IMR-90 (cell line): Measurements from ENCODE around the gene EPB41L2. TPM values are rescaled to one million over a fixed set of nuclear protein-coding genes. Genes with fewer than 3 reads are reported as not detected.
"Not testable (repeated sequence)": the region's sequence is repeated elsewhere in the genome, so short reads cannot be mapped to it uniquely, and the experiment has no call there.

Source experiments
- ATAC-seq: fragments of 200-7000 bp; cut with Tn5 transposase; 2 replicates; pipeline ENCODE4 v1.9.1; 2020; ENCODE audit warnings: low read depth, mild to moderate bottlenecking, moderate library complexity
- BruUV-seq: library from RNA; stranded (reverse); fragments of 400-500 nt; replicated peaks from 2 replicates; lab custom pipeline; 2021; lab: Mats Ljungman, UMichigan
- CTCF ChIA-PET: fragments of 300-600 bp; formaldehyde crosslinking; extraction: SDS; loops from one replicate; lab custom pipeline; 2021; ENCODE audit warnings: antibody characterized with exemption; lab: Yijun Ruan, JAX
- POLR2A ChIA-PET: fragments of 300-600 bp; sonication (Branson Sonifier 250); formaldehyde crosslinking; loops from one replicate; lab custom pipeline; 2022; ENCODE audit warnings: antibody characterized with exemption; ENCODE audit not compliant: unreplicated experiment; lab: Charles Lee
- DNase-seq: peaks from one replicate; pipeline ENCODE4 v3.0.0; 2013
- H2AFZ ChIP-seq: replicated peaks from 2 replicates; pipeline ENCODE3; 2013; ENCODE audit warnings: low read length, mild to moderate bottlenecking; ENCODE audit not compliant: poor library complexity
- H2AK5ac ChIP-seq: 2 replicates; pipeline ENCODE4 v1.6.1; 2013; ENCODE audit warnings: low read depth, low read length, inconsistent platforms
- H2AK9ac ChIP-seq: replicated peaks from 2 replicates; pipeline ENCODE3; 2013; ENCODE audit warnings: mild to moderate bottlenecking, low read depth, low read length, moderate library complexity; ENCODE audit not compliant: poor library complexity
- H2BK120ac ChIP-seq: 2 replicates; pipeline ENCODE4 v1.6.1; 2013; ENCODE audit warnings: low read depth, low read length, inconsistent platforms
- H2BK15ac ChIP-seq: 3 replicates; pipeline ENCODE4 v1.6.1; 2013; ENCODE audit warnings: low read depth, low read length, inconsistent platforms
- H2BK20ac ChIP-seq: 2 replicates; pipeline ENCODE4 v1.6.1; 2013; ENCODE audit warnings: low read depth, mild to moderate bottlenecking, inconsistent platforms, low read length, moderate library complexity
- H2BK5ac ChIP-seq: 2 replicates; pipeline ENCODE4 v1.6.1; 2013; ENCODE audit warnings: mild to moderate bottlenecking, low read depth, low read length, inconsistent platforms; ENCODE audit not compliant: poor library complexity, severe bottlenecking
- H3K14ac ChIP-seq: replicated peaks from 2 replicates; pipeline ENCODE4 v1.6.1; 2013; ENCODE audit warnings: low read depth, low read length, inconsistent platforms
- H3K18ac ChIP-seq: 2 replicates; pipeline ENCODE4 v1.6.1; 2013; ENCODE audit warnings: low read depth, low read length, control low read depth
- H3K23ac ChIP-seq: 2 replicates; pipeline ENCODE4 v1.6.1; 2013; ENCODE audit warnings: low read depth, low read length, inconsistent platforms
- H3K27ac ChIP-seq: 2 replicates; pipeline ENCODE4 v1.5.1; 2013; ENCODE audit warnings: mild to moderate bottlenecking, control low read depth, low read length; ENCODE audit not compliant: insufficient read depth
- H3K27me3 ChIP-seq: 2 replicates; pipeline ENCODE4 v1.6.1; 2013; ENCODE audit warnings: low read length; ENCODE audit not compliant: control insufficient read depth, insufficient read depth
- H3K36me3 ChIP-seq: 2 replicates; pipeline ENCODE4 v1.6.1; 2013; ENCODE audit warnings: low read length, mixed read lengths; ENCODE audit not compliant: control insufficient read depth, insufficient read depth
- H3K4ac ChIP-seq: 2 replicates; pipeline ENCODE4 v1.6.1; 2013; ENCODE audit warnings: low read depth, low read length, inconsistent platforms
- H3K4me1 ChIP-seq: 2 replicates; pipeline ENCODE4 v1.6.1; 2013; ENCODE audit warnings: low read length, mixed read lengths; ENCODE audit not compliant: control insufficient read depth, insufficient read depth
- H3K4me2 ChIP-seq: 2 replicates; pipeline ENCODE4 v1.6.1; 2013; ENCODE audit warnings: low read depth, mild to moderate bottlenecking, control low read depth, low read length, moderate library complexity
- H3K4me3 ChIP-seq: 2 replicates; pipeline ENCODE4 v1.5.1; 2013; ENCODE audit warnings: low read depth, mild to moderate bottlenecking, control low read depth, low read length, moderate library complexity; ENCODE audit not compliant: insufficient read depth
- H3K56ac ChIP-seq: 2 replicates; pipeline ENCODE4 v1.6.1; 2013; ENCODE audit warnings: low read length, inconsistent platforms; ENCODE audit not compliant: insufficient read depth; ENCODE audit errors: extremely low read depth
- H3K79me1 ChIP-seq, 2 experiments: 2 replicates each; pipeline ENCODE4 v1.6.1; 2013; ENCODE audit warnings: low read length in 2 of 2, inconsistent platforms in 1 of 2, low read depth in 1 of 2
- H3K9ac ChIP-seq: 2 replicates; pipeline ENCODE4 v1.6.1; 2013; ENCODE audit warnings: low read depth, low read length, control low read depth
- H3K9me1 ChIP-seq: 2 replicates; pipeline ENCODE4 v1.6.1; 2013; ENCODE audit warnings: low read length, inconsistent platforms; ENCODE audit not compliant: insufficient read depth
- H3K9me3 ChIP-seq: 2 replicates; pipeline ENCODE4 v1.6.1; 2013; ENCODE audit warnings: low read length; ENCODE audit not compliant: control insufficient read depth, insufficient read depth
- H4K20me1 ChIP-seq: 2 replicates; pipeline ENCODE4 v1.6.1; 2013; ENCODE audit warnings: low read length, inconsistent platforms; ENCODE audit not compliant: insufficient read depth
- H4K5ac ChIP-seq: 2 replicates; pipeline ENCODE4 v1.6.1; 2013; ENCODE audit warnings: mild to moderate bottlenecking, low read depth, low read length, control low read depth
- H4K8ac ChIP-seq, 2 experiments: 2 replicates each; pipeline ENCODE4 v1.6.1; 2013; ENCODE audit warnings: low read depth in 2 of 2, low read length in 2 of 2, control low read depth in 1 of 2, inconsistent platforms in 1 of 2
- H4K91ac ChIP-seq: 2 replicates; pipeline ENCODE4 v1.6.1; 2013; ENCODE audit warnings: low read depth, low read length, inconsistent platforms; ENCODE audit not compliant: insufficient read depth
- CTCF ChIP-seq: conservative IDR thresholded peaks from 2 replicates; pipeline ENCODE4 v1.5.1; 2012; ENCODE audit warnings: mild to moderate bottlenecking, low read depth, low read length, improper control_type of control experiment
- FOS ChIP-seq: fragments of 150-350 bp; IDR thresholded peaks from 2 replicates; pipeline ENCODE4 v1.6.1; 2016; ENCODE audit warnings: low read depth, low read length
- MXI1 ChIP-seq: IDR thresholded peaks from 2 replicates; pipeline ENCODE4 v1.6.1; 2012; ENCODE audit warnings: low read depth, mild to moderate bottlenecking, low read length, moderate library complexity, borderline replicate concordance
- NFE2L2 ChIP-seq: fragments of 150-350 bp; IDR thresholded peaks from 2 replicates; pipeline ENCODE4 v1.6.1; 2016; ENCODE audit warnings: low read depth, mild to moderate bottlenecking, low read length
- POLR2A ChIP-seq: IDR thresholded peaks from 2 replicates; pipeline ENCODE4 v1.6.1; 2012; ENCODE audit warnings: mild to moderate bottlenecking, low read depth, low read length
- RCOR1 ChIP-seq: IDR thresholded peaks from 2 replicates; pipeline ENCODE4 v1.6.1; 2012; ENCODE audit warnings: mild to moderate bottlenecking, low read length, improper control_type of control experiment; ENCODE audit not compliant: insufficient replicate concordance
- WGBS, 2 experiments: methylation state at CpG; one replicate each; pipeline versions ENCODE4 v1.1.5 to v1.1.7; 2013; ENCODE audit warnings: missing lambda C conversion rate in 2 of 2; ENCODE audit not compliant: insufficient read length in 1 of 2; ENCODE audit errors: extremely low coverage in 2 of 2; 5-methylcytosine and 5-hydroxymethylcytosine counted together
- dilution Hi-C: fragments of 300-500 bp; cut with HindIII; formaldehyde crosslinking; loops from one replicate; pipeline ENCODE4 v1.14.3; 2018; ENCODE audit warnings: low sequenced_read_pairs; ENCODE audit not compliant: unreplicated experiment
- in situ Hi-C: fragments of 300-500 bp; cut with MboI; formaldehyde crosslinking; loops from 3 replicates; pipeline ENCODE4 v1.14.3; 2019; ENCODE audit warnings: low sequenced_read_pairs, inconsistent platforms, mixed read lengths
- intact Hi-C: fragments of 100-400 bp; cut with micrococcal nuclease; formaldehyde crosslinking; loops from 2 replicates; pipeline ENCODE4 v1.10.0; 2022
- polyA plus RNA-seq, 3 experiments: library from polyadenylated mRNA; depleted of rRNA; stranded (reverse); fragments of >200 nt; gene quantifications; 2 replicates each; pipeline ENCODE4 v1.2.3, GENCODE V29; 2012; ENCODE audit warnings: low replicate concordance in 1 of 3
- total RNA-seq: library from RNA; depleted of rRNA; stranded (reverse); fragments of >200 nt; gene quantifications from 2 replicates; pipeline ENCODE4 v1.2.3, GENCODE V29; 2012
- TF ChIP-seq, protein P1 (sequence below): fragments of 150-350 bp; IDR thresholded peaks from 2 replicates; pipeline ENCODE4 v1.6.1; 2017; ENCODE audit warnings: mild to moderate bottlenecking, antibody characterized with exemption, low read length, low read depth

The EPB41L2 gene
- total and polyA plus RNA-seq, 2 of the 4 experiments (the other 2 are of a cell fraction): 85.7 to 99.8 TPM

GRCh38 chr6:130918171-130918570 is 144.9 kb downstream of the EPB41L2 start:
- Histone ChIP-seq H3K36me3 (no peaks in the 10 kb centered on the region), H3K23ac (no peak overlapping the region), H3K27me3 (no peaks in the 10 kb centered on the region), H3K56ac (no peak overlapping the region), H3K18ac (no peak overlapping the region), H3K9ac (no peak overlapping the region), H2BK120ac (no peak overlapping the region), H3K4ac (no peak overlapping the region), H3K9me3 (no peaks in the 10 kb centered on the region), H3K4me2 (no peak overlapping the region), H2BK5ac (no peak overlapping the region), H4K8ac (no peak overlapping the region), H3K4me1 (no peaks in the 10 kb centered on the region), H4K20me1 (peaks cover 3% of the 10 kb centered on the region), H3K79me1 (peaks cover 28 to 56% of the 10 kb centered on the region in 2 experiments), H2AK5ac (no peak overlapping the region), H3K27ac (no peak overlapping the region), H3K9me1 (0 out of 2 replicates have a peak, but pooled peaks cover 1% of the 10 kb centered on the region), H2BK15ac (no peak overlapping the region), H2AK9ac (no peak overlapping the region), H2BK20ac (no peak overlapping the region), H2AFZ (no peak overlapping the region), H3K4me3 (no peak overlapping the region), H4K91ac (no peak overlapping the region), H4K5ac (no peak overlapping the region), H3K14ac (no peak overlapping the region)
- ChIA-PET POLR2A (no interaction called here), CTCF (no interaction called here)
- WGBS, 2 experiments: no CpG with 5 or more reads among the region's 4 CpGs
- in situ Hi-C loops: no loop called here
- TF ChIP-seq MXI1 (no peak), FOS (no peak), POLR2A (no peak), CTCF (no peak), RCOR1 (no peak), NFE2L2 (no peak)
- TF ChIP-seq, protein P1, sequence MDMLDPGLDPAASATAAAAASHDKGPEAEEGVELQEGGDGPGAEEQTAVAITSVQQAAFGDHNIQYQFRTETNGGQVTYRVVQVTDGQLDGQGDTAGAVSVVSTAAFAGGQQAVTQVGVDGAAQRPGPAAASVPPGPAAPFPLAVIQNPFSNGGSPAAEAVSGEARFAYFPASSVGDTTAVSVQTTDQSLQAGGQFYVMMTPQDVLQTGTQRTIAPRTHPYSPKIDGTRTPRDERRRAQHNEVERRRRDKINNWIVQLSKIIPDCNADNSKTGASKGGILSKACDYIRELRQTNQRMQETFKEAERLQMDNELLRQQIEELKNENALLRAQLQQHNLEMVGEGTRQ: no peak
- ATAC-seq: no peak
- intact Hi-C loops: no loop called here
- BruUV-seq: no TSS peak
- dilution Hi-C loops: no loop called here
- no peak for DNase-seq

- H3K9ac ChIP-seq, H3K9me3 ChIP-seq, H2AFZ ChIP-seq, in situ Hi-C loops, ATAC-seq, H2BK20ac ChIP-seq, H3K4me2 ChIP-seq, dilution Hi-C loops, H4K91ac ChIP-seq, H2AK9ac ChIP-seq, H3K4ac ChIP-seq, H3K14ac ChIP-seq, H3K23ac ChIP-seq, H2AK5ac ChIP-seq, H2BK15ac ChIP-seq, H3K36me3 ChIP-seq, H3K4me3 ChIP-seq, intact Hi-C loops, POLR2A ChIA-PET, CTCF ChIA-PET, H3K56ac ChIP-seq, H3K4me1 ChIP-seq, BruUV-seq, H2BK5ac ChIP-seq, H3K9me1 ChIP-seq, H4K5ac ChIP-seq, H3K27me3 ChIP-seq, DNase-seq, H3K27ac ChIP-seq, H4K8ac ChIP-seq, H3K18ac ChIP-seq, H2BK120ac ChIP-seq: not testable (repeated sequence)
- Histone ChIP-seq H4K20me1 (peaks cover 16% of the 10 kb centered on the region), H3K79me1 (peaks cover 32 to 54% of the 10 kb centered on the region in 2 experiments)
- WGBS, 2 experiments: no CpG with 5 or more reads among the region's 2 CpGs
Observed at GRCh38 chr6:130915606-130916005, 147.4 kb downstream of the EPB41L2 start.
